SK-N-MC (cell line): ENCODE data around the gene NPLOC4.

Experiments
- DNase-seq: peaks from one replicate; pipeline ENCODE4 v3.0.0-alpha.2; 2011; ENCODE audit warnings: low read depth, low spot score
- H3K27ac ChIP-seq: fragments of 200-600 bp; sonication (generic); 2 replicates; pipeline ENCODE4 v1.5.1; 2016; ENCODE audit warnings: mixed run types
- H3K36me3 ChIP-seq: fragments of 200-600 bp; sonication (generic); 2 replicates; pipeline ENCODE4 v1.6.1; 2017; ENCODE audit warnings: antibody characterized with exemption, low read length, mixed read lengths; ENCODE audit not compliant: insufficient read depth
- H3K4me3 ChIP-seq: fragments of 200-600 bp; sonication (generic); 2 replicates; pipeline ENCODE4 v1.5.1; 2016
- H3K9ac ChIP-seq: fragments of 200-600 bp; sonication (generic); 2 replicates; pipeline ENCODE4 v1.8.0; 2017; ENCODE audit warnings: mixed run types, mixed read lengths; ENCODE audit not compliant: insufficient read length
- H3K9me3 ChIP-seq: fragments of 200-600 bp; sonication (generic); 2 replicates; pipeline ENCODE4 v1.6.1; 2017; ENCODE audit warnings: low read depth, mild to moderate bottlenecking, antibody characterized with exemption, low read length, moderate library complexity, mixed read lengths
- EZH2 ChIP-seq: fragments of 200-600 bp; sonication (generic); IDR thresholded peaks from one replicate; pipeline ENCODE4 v1.6.1; 2017; ENCODE audit warnings: antibody characterized with exemption
- FOXP2 ChIP-seq: optimal IDR thresholded peaks from 2 replicates; pipeline ENCODE3; 2011; ENCODE audit warnings: mild to moderate bottlenecking, moderate library complexity; ENCODE audit not compliant: insufficient read depth; ENCODE audit errors: extremely low read length, control extremely low read depth
- POLR2AphosphoS5 ChIP-seq: IDR thresholded peaks from 2 replicates; pipeline ENCODE4 v1.6.1; 2012; ENCODE audit warnings: mild to moderate bottlenecking, low read depth, low read length, borderline replicate concordance

Gene NPLOC4

DNA sequence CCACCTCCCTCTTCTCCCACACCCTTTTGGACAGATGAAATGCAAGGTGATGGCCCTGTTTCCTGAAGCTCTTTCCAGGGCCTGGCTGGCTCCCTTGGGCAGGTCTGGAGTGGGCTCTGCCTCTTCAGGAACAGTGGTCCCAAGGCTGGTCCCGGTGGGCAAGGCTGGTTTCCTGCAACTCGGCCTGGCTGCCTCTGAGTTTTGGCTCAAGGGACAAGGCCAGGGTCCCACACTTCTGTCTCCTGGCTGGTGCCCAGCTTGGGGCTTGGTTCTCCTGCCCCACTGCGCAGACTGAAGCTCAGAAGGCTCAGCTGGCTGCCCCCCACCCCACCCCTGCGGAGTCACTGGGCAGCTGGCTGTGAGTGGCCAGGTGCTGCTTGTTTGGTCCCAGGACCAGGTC lies 120.5 kb downstream of the NPLOC4 start:
- peak overlapping the region; percentile 68 for H3K27ac ChIP-seq
- DNase-seq = no peak
- TF ChIP-seq FOXP2 = no peak
- TF ChIP-seq POLR2AphosphoS5 = no peak
- TF ChIP-seq EZH2 = no peak
- peaks cover 8% of the 10 kb centered on the region for H3K36me3 ChIP-seq
- no peak overlapping the region for H3K4me3 ChIP-seq
- no peaks in the 10 kb centered on the region for H3K9me3 ChIP-seq
- no peak overlapping the region for H3K9ac ChIP-seq

DNA sequence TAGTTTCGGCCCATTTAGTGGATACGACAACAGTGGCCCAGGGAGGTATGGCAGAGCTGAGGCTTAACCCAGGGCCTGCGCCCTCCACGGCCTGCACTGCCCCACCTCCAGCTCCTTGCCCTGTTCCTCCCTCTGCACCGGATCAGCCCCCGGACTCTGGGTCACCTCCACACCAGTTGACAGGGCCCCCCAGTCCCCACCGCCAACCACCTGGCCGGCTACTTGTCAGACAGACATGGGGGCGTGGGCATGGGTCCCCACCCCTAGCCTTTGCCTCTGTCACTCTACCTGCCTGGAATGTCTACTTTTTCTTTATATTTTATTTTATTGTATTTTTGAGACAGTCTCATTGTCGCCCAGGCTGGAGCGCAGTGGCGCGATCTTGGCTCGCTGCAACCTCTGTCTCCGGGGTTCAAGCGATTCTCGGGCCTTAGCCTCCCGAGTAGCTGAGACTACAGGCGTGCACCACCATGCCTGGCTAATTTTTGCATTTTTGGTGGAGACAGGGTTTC lies 121.3 kb downstream of the NPLOC4 start:
- Histone ChIP-seq H3K9me3 (no peaks in the 10 kb centered on the region), H3K36me3 (peaks cover 16% of the 10 kb centered on the region), H3K27ac (peak overlapping the region; percentile 68; the same call in 1 of the 2 replicates), H3K4me3 (no peak overlapping the region), H3K9ac (no peak overlapping the region)
- no peak for DNase-seq
- no peak for TF ChIP-seq POLR2AphosphoS5
- TF ChIP-seq FOXP2 = no peak
- TF ChIP-seq EZH2 = no peak

- Histone ChIP-seq H3K9me3 (no peaks in the 10 kb centered on the region), H3K9ac (no peak overlapping the region), H3K36me3 (peaks cover 23% of the 10 kb centered on the region), H3K27ac (no peak overlapping the region), H3K4me3 (no peak overlapping the region)
- no peak for DNase-seq
- TF ChIP-seq POLR2AphosphoS5 (no peak), FOXP2 (no peak), EZH2 (no peak)
These were observed 122.0 kb downstream of the NPLOC4 start for GRCh38 chr17:81514739-81515529.

DNA sequence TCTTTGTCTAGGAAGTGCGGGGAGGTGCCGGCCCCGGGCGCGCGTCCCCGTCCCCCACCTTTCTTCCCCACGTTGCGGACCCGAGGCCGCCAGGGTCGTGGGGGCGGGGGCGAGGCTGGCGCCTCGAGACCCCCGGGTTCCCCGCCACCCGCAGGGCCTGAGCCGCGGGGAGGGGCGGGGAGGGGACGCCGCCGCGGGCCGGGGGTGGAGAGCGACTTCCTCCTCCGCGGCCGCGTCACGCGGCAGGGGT lies 122.5 kb downstream of the NPLOC4 start:
- no peak overlapping the region for H3K9ac ChIP-seq
- peaks cover 28% of the 10 kb centered on the region for H3K36me3 ChIP-seq
- DNase-seq = no peak
- H3K27ac ChIP-seq = no peak overlapping the region
- no peak overlapping the region for H3K4me3 ChIP-seq
- TF ChIP-seq EZH2 = no peak
- no peak for TF ChIP-seq FOXP2
- no peak for TF ChIP-seq POLR2AphosphoS5
- no peaks in the 10 kb centered on the region for H3K9me3 ChIP-seq

DNA sequence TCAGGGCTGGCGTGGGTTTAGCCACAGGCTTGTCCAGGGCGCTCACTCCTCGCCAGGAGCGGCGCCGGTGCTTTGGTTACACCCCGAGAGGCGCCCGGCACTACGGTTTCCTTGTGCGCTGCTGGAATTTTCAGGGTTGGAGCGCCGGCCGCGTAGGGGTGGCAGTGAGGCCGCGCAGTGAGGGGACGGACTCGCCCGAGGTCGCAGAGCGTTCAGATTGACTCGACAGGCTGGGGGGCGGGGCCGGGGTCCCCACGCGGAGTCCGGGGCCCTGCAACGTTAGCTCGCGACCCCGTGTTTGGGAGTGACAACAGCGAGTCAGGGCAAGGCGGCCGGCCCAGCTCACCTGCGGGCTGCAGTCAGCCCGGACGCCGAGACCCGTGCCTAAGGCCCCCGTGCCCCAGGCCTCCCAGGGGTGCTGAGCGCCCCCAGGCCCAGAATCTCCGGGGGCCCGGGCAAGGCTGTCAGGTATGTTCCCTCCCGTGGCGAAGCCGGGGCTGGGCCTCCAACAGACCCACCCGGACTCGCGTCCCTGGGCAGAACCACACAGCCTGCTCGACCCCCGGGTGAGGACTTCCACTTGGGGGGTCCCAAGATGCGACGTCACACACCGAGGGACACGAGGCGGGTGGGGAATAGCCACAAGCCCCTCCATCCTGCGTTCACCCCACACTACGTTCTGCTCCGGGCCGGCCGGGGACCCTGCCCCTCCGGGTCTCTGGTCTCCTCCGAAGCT lies 123.0 kb downstream of the NPLOC4 start:
- H3K36me3 ChIP-seq = peaks cover 33% of the 10 kb centered on the region
- no peak overlapping the region for H3K9ac ChIP-seq
- DNase-seq = no peak
- H3K27ac ChIP-seq = no peak overlapping the region
- H3K9me3 ChIP-seq = no peaks in the 10 kb centered on the region
- no peak overlapping the region for H3K4me3 ChIP-seq
- TF ChIP-seq FOXP2 (no peak), POLR2AphosphoS5 (no peak), EZH2 (no peak)

DNA sequence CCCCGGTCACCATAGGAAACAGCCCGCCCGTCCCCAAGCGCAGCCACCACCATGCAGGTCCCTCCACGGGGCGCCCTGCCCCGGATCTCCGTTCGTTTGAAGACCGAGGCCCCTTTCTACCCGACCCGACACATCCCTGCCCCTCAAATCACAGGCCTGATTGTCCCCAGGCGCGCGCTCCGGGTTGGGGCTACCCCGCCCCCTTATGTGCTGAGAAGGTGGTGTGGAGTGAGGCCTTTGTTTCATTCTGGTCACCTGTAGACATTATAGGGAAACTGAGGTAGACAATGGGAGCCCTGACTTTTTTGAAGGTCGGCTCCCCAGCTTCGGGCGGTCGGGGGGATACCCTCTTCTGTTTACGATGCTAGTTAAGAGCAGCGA lies 123.5 kb downstream of the NPLOC4 start:
- H3K9ac ChIP-seq = peak overlapping the region; percentile 77
- TF ChIP-seq POLR2AphosphoS5 (no peak), EZH2 (no peak), FOXP2 (no peak)
- peaks cover 37% of the 10 kb centered on the region for H3K36me3 ChIP-seq
- peak overlapping the region; percentile 92 for H3K27ac ChIP-seq
- DNase-seq = no peak
- peak overlapping the region; percentile 61 for H3K4me3 ChIP-seq
- no peaks in the 10 kb centered on the region for H3K9me3 ChIP-seq

DNA sequence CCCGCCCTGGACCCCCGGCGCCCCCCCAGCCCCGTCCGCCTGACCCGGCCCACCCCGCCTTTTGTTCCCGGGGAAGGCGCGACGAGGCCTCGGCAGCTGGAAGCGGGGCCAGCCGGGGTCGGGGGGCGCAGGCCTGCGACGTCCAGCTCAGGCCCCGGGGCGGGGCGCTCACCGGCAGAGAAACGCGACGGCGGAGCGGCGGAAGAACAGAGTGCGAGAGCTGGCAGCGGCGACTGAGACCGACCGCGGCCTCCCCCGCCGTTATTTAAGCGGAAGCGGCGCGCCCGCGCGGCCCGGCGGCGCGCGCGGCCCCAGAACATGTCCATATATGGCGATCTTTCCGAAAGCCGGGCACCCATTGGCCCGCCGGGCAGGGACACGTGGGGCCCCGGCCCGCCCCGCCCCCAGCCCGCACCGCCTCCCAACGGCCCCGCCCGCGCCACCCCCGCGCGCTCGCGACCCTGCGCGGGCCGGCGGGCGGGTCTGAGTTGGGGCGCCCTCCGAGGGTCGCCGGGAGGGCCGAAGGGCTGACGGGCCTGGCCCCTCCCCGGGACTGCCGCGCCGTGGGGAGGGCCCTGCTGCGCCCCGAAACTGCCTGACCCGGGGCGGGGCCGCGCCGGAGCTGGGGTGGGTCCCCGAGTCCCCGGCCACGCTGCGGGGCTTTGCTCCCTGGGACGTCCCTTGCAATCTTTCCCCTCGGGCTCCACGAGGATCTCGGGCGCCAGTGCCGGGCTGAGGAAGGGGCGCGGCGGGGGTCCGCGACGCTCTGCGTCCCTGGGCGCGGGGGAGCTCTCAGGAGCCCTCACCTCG lies 124.1 kb downstream of the NPLOC4 start, which contains the start of gene ACTG1:
TSS of gene ACTG1 (minus strand) at position 238 of the 810 bp plus-strand sequence. CDS start 445 bp downstream, outside the sequence.
- H3K36me3 ChIP-seq = peaks cover 37% of the 10 kb centered on the region
- no peaks in the 10 kb centered on the region for H3K9me3 ChIP-seq
- H3K27ac ChIP-seq = peak within 1 kb of the TSS; percentile 92
- TF ChIP-seq EZH2 = no peak
- no peak for TF ChIP-seq FOXP2
- peak; percentile 97 for TF ChIP-seq POLR2AphosphoS5
- no peak for DNase-seq
- H3K9ac ChIP-seq = peak within 1 kb of the TSS; percentile 98
- peak within 1 kb of the TSS; percentile 92 for H3K4me3 ChIP-seq
